Mammary epithelial cell (primary cell): ENCODE results near the gene SLC23A2.

Source experiments
- EZH2 ChIP-seq: IDR thresholded peaks from 2 replicates; pipeline ENCODE4 v1.6.1; 2012; ENCODE audit warnings: low read length, inconsistent platforms, borderline replicate concordance
- TF ChIP-seq, protein P1 (sequence below), 2 donors: IDR thresholded peaks in 1 of 2; conservative IDR thresholded peaks in 1 of 2; 2 replicates each; pipeline ENCODE4 v1.5.1; 2011 to 2012; ENCODE audit warnings: inconsistent platforms in 2 of 2, low read length in 2 of 2, mild to moderate bottlenecking in 2 of 2, control low read depth in 1 of 2, low read depth in 1 of 2; ENCODE audit not compliant: insufficient read depth in 1 of 2; ENCODE audit errors: extremely low read depth in 1 of 2

DNA sequence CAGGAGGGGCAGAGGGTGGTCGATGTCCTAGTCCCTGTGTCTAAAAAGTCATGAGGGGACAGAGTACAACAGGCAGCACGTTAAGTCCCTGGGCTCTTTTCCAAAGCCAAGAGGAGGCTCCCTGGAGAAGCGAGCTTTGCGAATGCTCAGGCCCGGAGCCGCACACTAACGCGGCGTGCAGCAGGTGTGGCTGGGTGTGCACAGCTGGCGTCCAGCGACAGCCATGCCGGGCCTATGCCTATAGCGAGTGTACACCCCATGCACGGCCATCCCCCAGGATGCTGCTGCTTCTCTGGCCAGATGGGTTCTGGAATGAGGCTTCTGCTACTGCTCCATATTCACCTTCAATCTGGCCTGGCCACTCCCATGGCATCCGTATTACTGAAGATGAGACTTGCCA lies 148.3 kb downstream of the SLC23A2 start:
- TF ChIP-seq, protein P1, sequence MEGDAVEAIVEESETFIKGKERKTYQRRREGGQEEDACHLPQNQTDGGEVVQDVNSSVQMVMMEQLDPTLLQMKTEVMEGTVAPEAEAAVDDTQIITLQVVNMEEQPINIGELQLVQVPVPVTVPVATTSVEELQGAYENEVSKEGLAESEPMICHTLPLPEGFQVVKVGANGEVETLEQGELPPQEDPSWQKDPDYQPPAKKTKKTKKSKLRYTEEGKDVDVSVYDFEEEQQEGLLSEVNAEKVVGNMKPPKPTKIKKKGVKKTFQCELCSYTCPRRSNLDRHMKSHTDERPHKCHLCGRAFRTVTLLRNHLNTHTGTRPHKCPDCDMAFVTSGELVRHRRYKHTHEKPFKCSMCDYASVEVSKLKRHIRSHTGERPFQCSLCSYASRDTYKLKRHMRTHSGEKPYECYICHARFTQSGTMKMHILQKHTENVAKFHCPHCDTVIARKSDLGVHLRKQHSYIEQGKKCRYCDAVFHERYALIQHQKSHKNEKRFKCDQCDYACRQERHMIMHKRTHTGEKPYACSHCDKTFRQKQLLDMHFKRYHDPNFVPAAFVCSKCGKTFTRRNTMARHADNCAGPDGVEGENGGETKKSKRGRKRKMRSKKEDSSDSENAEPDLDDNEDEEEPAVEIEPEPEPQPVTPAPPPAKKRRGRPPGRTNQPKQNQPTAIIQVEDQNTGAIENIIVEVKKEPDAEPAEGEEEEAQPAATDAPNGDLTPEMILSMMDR (conservative IDR thresholded peaks at IDR 0.05 in 1 of 2, IDR thresholded peaks at IDR 0.05 in 1 of 2; ENCODE audit: extremely low read depth in 1 of 2, insufficient read depth in 1 of 2, low read depth in 1 of 2, low read length in 2 of 2) = no peak
- no peak for TF ChIP-seq EZH2
